ENCODE measurements around the gene SLC2A13. TPM values are rescaled to one million over a fixed set of nuclear protein-coding genes. Genes with fewer than 3 reads are reported as not detected.

SLC2A13 gene
- total and polyA plus RNA-seq, 4 experiments from 2014 or later, result 2.3 to 6.1 (median 4.2) TPM

DNA sequence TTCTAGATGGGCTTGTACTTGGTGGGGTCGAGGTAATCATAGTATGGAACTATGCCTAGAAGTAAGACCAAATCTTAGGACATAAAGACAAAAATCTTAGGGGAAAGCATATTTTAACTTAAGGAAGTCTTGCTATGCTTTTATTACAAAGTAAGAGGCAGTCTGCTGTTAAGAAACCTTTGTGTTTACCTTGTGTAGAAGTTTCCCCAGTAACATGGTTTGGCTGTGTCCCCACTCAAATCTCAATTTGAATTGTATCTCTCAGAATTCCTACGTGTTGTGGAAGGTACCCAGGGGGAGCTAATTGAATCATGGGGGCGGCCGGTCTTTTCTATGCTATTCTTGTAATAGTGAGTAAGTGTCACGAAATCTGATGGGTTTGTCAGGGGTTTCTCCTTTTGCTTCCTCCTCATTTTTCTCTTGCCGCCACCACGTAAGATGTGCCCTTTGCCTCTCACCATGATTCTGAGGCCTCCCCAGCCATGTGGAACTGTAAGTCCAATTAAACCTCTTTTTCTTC lies 323.8 kb downstream of the SLC2A13 start:
- Histone ChIP-seq H3K27me3 (ENCODE audit: insufficient read depth, low read length) (no peaks in the 10 kb centered on the region), H3K4me1 (ENCODE audit: insufficient read depth, low read length) (no peaks in the 10 kb centered on the region), H3K9me3 (ENCODE audit: control insufficient read depth in 1 of 2, low read length in 2 of 2) (no peaks in the 10 kb centered on the region), H3K27ac (ENCODE audit: low read depth, low read length) (no peak overlapping the region), H3K4me3 (ENCODE audit: low read length in 2 of 2) (no peak overlapping the region), H3K36me3 (ENCODE audit: insufficient read depth, low read length) (no peaks in the 10 kb centered on the region)
- H3K4me1 Mint-ChIP-seq, result no peaks in the 10 kb centered on the region
- H3K27me3 Mint-ChIP-seq, result no peaks in the 10 kb centered on the region
- ChIA-PET POLR2A (ENCODE audit: partially characterized antibody) (no interaction called here), CTCF (ENCODE audit: partially characterized antibody) (no interaction called here)
- no peak overlapping the region for H3K4me3 Mint-ChIP-seq
- intact Hi-C loops (cut with micrococcal nuclease), result no loop called here
- peaks cover 0 to 5% (median 2%) of the 10 kb centered on the region in 8 donors for H3K9me3 Mint-ChIP-seq
- peaks cover 0 to 6% of the 10 kb centered on the region in 2 donors for H3K36me3 Mint-ChIP-seq
- no peak for DNase-seq
- no peak overlapping the region for H3K27ac Mint-ChIP-seq

GRCh38 chr12:39780913-39781446 lies 324.9 kb downstream of the SLC2A13 start:
- ChIA-PET CTCF (ENCODE audit: partially characterized antibody) (no interaction called here), POLR2A (ENCODE audit: partially characterized antibody) (no interaction called here)
- intact Hi-C loops (cut with micrococcal nuclease), result no loop called here
- Mint-ChIP-seq H3K9me3 (peaks cover 0 to 5% (median 2%) of the 10 kb centered on the region in 8 donors), H3K4me3 (no peak overlapping the region), H3K4me1 (no peaks in the 10 kb centered on the region), H3K27ac (no peak overlapping the region), H3K36me3 (peaks cover 0 to 3% of the 10 kb centered on the region in 2 donors), H3K27me3 (no peaks in the 10 kb centered on the region)
- Histone ChIP-seq H3K27ac (ENCODE audit: low read depth, low read length) (no peak overlapping the region), H3K4me3 (ENCODE audit: low read length in 2 of 2) (no peak overlapping the region), H3K27me3 (ENCODE audit: insufficient read depth, low read length) (no peaks in the 10 kb centered on the region), H3K36me3 (ENCODE audit: insufficient read depth, low read length) (no peaks in the 10 kb centered on the region), H3K9me3 (ENCODE audit: control insufficient read depth in 1 of 2, low read length in 2 of 2) (no peaks in the 10 kb centered on the region), H3K4me1 (ENCODE audit: insufficient read depth, low read length) (no peaks in the 10 kb centered on the region)
- DNase-seq, result no peak

DNA sequence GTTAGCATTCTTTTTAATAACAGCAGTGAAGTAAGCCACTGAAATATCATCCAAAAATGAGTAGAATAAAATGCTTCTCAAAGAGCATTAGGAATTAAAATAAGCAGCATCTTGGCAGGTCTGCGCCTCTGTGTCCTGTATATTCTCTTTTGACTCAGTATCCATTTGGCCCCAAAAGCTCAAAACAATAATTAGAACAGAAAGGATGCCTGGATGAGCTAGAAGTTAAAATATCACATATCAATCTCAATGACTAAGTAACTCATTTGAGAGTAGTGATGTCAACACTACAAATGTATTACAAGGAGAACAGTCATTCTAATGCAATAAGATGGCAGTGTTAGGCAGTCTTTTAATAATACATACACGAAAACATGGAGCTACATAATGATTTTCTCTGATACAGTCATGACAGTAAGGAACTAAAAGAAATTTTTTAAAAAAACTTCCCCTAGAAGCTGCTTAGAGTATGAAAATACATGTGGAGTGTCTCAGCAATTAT lies 325.4 kb downstream of the SLC2A13 start:
- peaks cover 0 to 5% (median 2%) of the 10 kb centered on the region in 8 donors for H3K9me3 Mint-ChIP-seq
- CTCF ChIA-PET (ENCODE audit: partially characterized antibody), result no interaction called here
- no peak overlapping the region for H3K27ac Mint-ChIP-seq
- DNase-seq, result no peak
- peaks cover 0 to 3% of the 10 kb centered on the region in 2 donors for H3K36me3 Mint-ChIP-seq
- no peak overlapping the region for H3K4me3 ChIP-seq (ENCODE audit: low read length in 2 of 2)
- H3K4me1 ChIP-seq (ENCODE audit: insufficient read depth, low read length), result no peaks in the 10 kb centered on the region
- H3K27me3 ChIP-seq (ENCODE audit: insufficient read depth, low read length), result no peaks in the 10 kb centered on the region
- no peaks in the 10 kb centered on the region for H3K36me3 ChIP-seq (ENCODE audit: insufficient read depth, low read length)
- H3K4me1 Mint-ChIP-seq, result no peaks in the 10 kb centered on the region
- H3K4me3 Mint-ChIP-seq, result no peak overlapping the region
- H3K9me3 ChIP-seq (ENCODE audit: control insufficient read depth in 1 of 2, low read length in 2 of 2), result no peaks in the 10 kb centered on the region
- H3K27me3 Mint-ChIP-seq, result no peaks in the 10 kb centered on the region
- intact Hi-C loops (cut with micrococcal nuclease), result no loop called here
- H3K27ac ChIP-seq (ENCODE audit: low read depth, low read length), result no peak overlapping the region
- POLR2A ChIA-PET (ENCODE audit: partially characterized antibody), result no interaction called here

DNA sequence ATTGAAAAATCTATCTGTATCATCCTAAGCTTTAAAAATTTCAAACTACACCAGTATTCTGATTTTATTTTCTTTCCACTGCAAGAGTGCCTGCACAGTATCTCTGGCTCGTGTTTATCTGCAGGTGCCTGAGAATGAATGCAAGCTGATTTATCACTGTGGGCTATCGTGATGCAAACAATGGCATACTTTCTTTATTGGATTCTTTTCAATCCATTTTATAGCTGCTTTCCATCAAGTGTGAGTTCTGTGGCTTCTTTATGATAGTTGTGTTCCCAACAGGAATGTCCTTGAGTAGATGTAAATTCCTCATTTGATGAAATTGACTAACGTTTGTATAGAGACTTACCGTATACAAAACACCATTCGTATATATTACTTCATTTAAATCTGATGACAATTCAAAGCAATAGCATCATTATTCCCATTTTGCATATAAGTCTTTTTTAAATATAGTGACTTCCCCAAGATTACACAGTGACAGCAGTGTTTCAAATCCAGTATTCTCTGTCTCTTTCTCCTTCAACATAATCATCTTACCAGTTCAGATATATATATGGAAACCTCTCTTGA lies 326.0 kb downstream of the SLC2A13 start:
- Histone ChIP-seq H3K36me3 (ENCODE audit: insufficient read depth, low read length) (no peaks in the 10 kb centered on the region), H3K4me1 (ENCODE audit: insufficient read depth, low read length) (no peaks in the 10 kb centered on the region), H3K9me3 (ENCODE audit: control insufficient read depth in 1 of 2, low read length in 2 of 2) (no peaks in the 10 kb centered on the region), H3K27ac (ENCODE audit: low read depth, low read length) (no peak overlapping the region), H3K4me3 (ENCODE audit: low read length in 2 of 2) (no peak overlapping the region), H3K27me3 (ENCODE audit: insufficient read depth, low read length) (no peaks in the 10 kb centered on the region)
- Mint-ChIP-seq H3K4me3 (no peak overlapping the region), H3K4me1 (no peaks in the 10 kb centered on the region), H3K36me3 (peaks cover 0 to 3% of the 10 kb centered on the region in 2 donors), H3K9me3 (peaks cover 0 to 5% (median 2%) of the 10 kb centered on the region in 8 donors), H3K27ac (no peak overlapping the region), H3K27me3 (no peaks in the 10 kb centered on the region)
- intact Hi-C loops (cut with micrococcal nuclease), result no loop called here
- ChIA-PET CTCF (ENCODE audit: partially characterized antibody) (no interaction called here), POLR2A (ENCODE audit: partially characterized antibody) (no interaction called here)
- no peak for DNase-seq

DNA sequence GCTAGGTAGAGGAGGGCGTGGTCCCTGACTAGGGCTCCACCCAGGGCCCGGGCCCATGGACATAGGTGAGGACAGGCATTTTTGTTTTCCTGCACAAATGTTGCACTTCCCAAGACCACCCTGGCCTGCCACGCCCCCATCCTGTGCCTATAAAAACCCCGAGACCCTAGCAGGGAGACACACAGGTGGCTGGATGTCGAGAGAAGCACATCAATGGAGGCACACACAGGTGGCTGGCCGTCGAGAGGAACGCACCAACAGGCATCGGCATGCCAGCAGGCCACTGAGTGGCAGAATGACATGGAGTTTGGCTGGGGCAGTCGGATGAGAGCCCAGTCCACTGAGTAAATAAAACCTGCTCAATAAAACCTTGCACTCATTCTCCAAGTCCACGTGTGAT lies 328.4 kb downstream of the SLC2A13 start:
- Histone ChIP-seq H3K9me3 (ENCODE audit: control insufficient read depth in 1 of 2, low read length in 2 of 2) (no peaks in the 10 kb centered on the region), H3K27ac (ENCODE audit: low read depth, low read length) (no peak overlapping the region), H3K4me1 (ENCODE audit: insufficient read depth, low read length) (no peaks in the 10 kb centered on the region), H3K36me3 (ENCODE audit: insufficient read depth, low read length) (no peaks in the 10 kb centered on the region), H3K27me3 (ENCODE audit: insufficient read depth, low read length) (no peaks in the 10 kb centered on the region), H3K4me3 (ENCODE audit: low read length in 2 of 2) (no peak overlapping the region)
- Mint-ChIP-seq H3K9me3 (peaks cover 0 to 3% (median under 1%) of the 10 kb centered on the region in 8 donors), H3K27ac (no peak overlapping the region), H3K27me3 (no peaks in the 10 kb centered on the region), H3K4me3 (no peak overlapping the region), H3K4me1 (no peaks in the 10 kb centered on the region), H3K36me3 (peaks cover 0 to 1% of the 10 kb centered on the region in 2 donors)
- ChIA-PET CTCF (ENCODE audit: partially characterized antibody) (no interaction called here), POLR2A (ENCODE audit: partially characterized antibody) (no interaction called here)
- no peak for DNase-seq
- intact Hi-C loops (cut with micrococcal nuclease), result no loop called here

GRCh38 chr12:39773266-39773665 lies 332.6 kb downstream of the SLC2A13 start:
- Mint-ChIP-seq H3K9me3 (no peaks in the 10 kb centered on the region), H3K36me3 (peaks cover 0 to 4% of the 10 kb centered on the region in 2 donors), H3K27me3 (peaks cover 0 to 4% of the 10 kb centered on the region in 2 donors), H3K27ac (no peak overlapping the region), H3K4me3 (no peak overlapping the region), H3K4me1 (no peaks in the 10 kb centered on the region)
- Histone ChIP-seq H3K4me1 (ENCODE audit: insufficient read depth, low read length) (no peaks in the 10 kb centered on the region), H3K27me3 (ENCODE audit: insufficient read depth, low read length) (no peaks in the 10 kb centered on the region), H3K4me3 (ENCODE audit: low read length in 2 of 2) (no peak overlapping the region), H3K27ac (ENCODE audit: low read depth, low read length) (no peak overlapping the region), H3K9me3 (ENCODE audit: control insufficient read depth in 1 of 2, low read length in 2 of 2) (no peaks in the 10 kb centered on the region), H3K36me3 (ENCODE audit: insufficient read depth, low read length) (no peaks in the 10 kb centered on the region)
- POLR2A ChIA-PET (ENCODE audit: partially characterized antibody), result no interaction called here
- DNase-seq, result no peak
- CTCF ChIA-PET (ENCODE audit: partially characterized antibody), result no interaction called here
- intact Hi-C loops (cut with micrococcal nuclease), result no loop called here

- Mint-ChIP-seq H3K9me3 (no peaks in the 10 kb centered on the region), H3K36me3 (peaks cover 0 to 4% of the 10 kb centered on the region in 2 donors), H3K27me3 (peaks cover 0 to 4% of the 10 kb centered on the region in 2 donors), H3K27ac (no peak overlapping the region), H3K4me3 (no peak overlapping the region), H3K4me1 (no peaks in the 10 kb centered on the region)
- no peaks in the 10 kb centered on the region for H3K4me1 ChIP-seq (ENCODE audit: insufficient read depth, low read length)
- POLR2A ChIA-PET (ENCODE audit: partially characterized antibody), result no interaction called here
- no peaks in the 10 kb centered on the region for H3K9me3 ChIP-seq (ENCODE audit: control insufficient read depth in 1 of 2, low read length in 2 of 2)
- intact Hi-C loops (cut with micrococcal nuclease), result no loop called here
- H3K4me3 ChIP-seq (ENCODE audit: low read length in 2 of 2), result no peak overlapping the region
- H3K27ac ChIP-seq (ENCODE audit: low read depth, low read length), result no peak overlapping the region
- CTCF ChIA-PET (ENCODE audit: partially characterized antibody), result no interaction called here
- H3K27me3 ChIP-seq (ENCODE audit: insufficient read depth, low read length), result no peaks in the 10 kb centered on the region
- H3K36me3 ChIP-seq (ENCODE audit: insufficient read depth, low read length), result no peaks in the 10 kb centered on the region
- DNase-seq, result no peak
Observed at GRCh38 chr12:39772821-39773259, 333.0 kb downstream of the SLC2A13 start.
